ENCODE results near the gene UNC50.

DNA sequence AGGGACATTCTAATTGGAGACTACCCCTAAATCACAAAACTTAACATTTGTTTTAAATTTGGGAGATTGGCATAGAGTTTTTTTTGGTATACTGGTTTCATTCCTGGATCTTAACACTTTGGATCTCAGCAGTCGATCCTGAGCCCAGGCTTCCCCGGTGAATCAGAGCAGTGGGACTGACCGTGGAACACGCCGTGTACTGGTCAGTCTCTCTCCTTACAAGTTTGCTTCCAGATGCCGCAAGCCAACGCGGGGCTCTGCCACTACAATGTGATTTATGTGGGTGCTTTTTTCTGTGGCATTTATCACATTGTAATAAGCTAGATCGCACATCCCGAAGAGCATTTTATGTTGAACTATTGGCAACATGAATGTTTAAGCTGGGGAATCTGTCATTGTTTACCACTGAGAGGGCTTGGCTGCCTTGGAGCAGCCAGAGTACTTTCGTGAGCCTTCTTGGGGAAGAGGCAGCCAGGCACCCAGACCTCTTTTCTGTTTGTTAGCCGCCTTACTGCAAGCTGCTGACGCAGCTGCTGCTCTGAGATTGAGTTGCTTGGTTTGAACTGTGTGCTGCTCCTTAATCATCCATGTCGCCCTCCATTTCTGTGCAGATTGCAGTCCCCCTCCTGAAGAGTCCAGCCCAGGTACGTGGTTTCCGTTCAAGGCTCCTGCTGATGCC lies 49.4 kb upstream of the UNC50 start:
- TF ChIP-seq CTCF (IDR thresholded peaks at IDR 0.05) (no peak), EZH2 (IDR thresholded peaks at IDR 0.05; ENCODE audit: borderline replicate concordance, insufficient read depth, low read depth, low read length, poor library complexity, severe bottlenecking) (no peak)

All from B cell (primary cell).